Esophagus muscularis mucosa (tissue), 4 donors: ENCODE data around the gene ZIK1.

Experiments
- CTCF ChIP-seq, 3 experiments: fragments of 200-600 bp in 2 of 3; fragments of 450-650 bp in 1 of 3; sonication (generic) in 2 of 3; IDR thresholded peaks; one replicate each; pipeline ENCODE4 v1.5.1; 2017 to 2019; ENCODE audit warnings: antibody characterized with exemption in 3 of 3, mild to moderate bottlenecking in 2 of 3, moderate library complexity in 1 of 3
- EP300 ChIP-seq: sonication (generic); formaldehyde crosslinking; IDR thresholded peaks from one replicate; pipeline ENCODE4 v1.6.1; 2017; ENCODE audit warnings: antibody characterized with exemption
- POLR2A ChIP-seq: fragments of 450-650 bp; IDR thresholded peaks from one replicate; pipeline ENCODE4 v1.6.1; 2017; ENCODE audit warnings: antibody characterized with exemption, moderate library complexity, mild to moderate bottlenecking, low read depth

GRCh38 chr19:57578487-57579205, 5.3 kb upstream of the ZIK1 start, which contains the start of gene ZNF416:
- TF ChIP-seq CTCF (IDR thresholded peaks at IDR 0.05) (peak; percentile 19 to 27 (median 22)), EP300 (no peak), POLR2A (no peak)
